Muscle of leg (tissue), 11 donors: ENCODE measurements around the gene TP53RK. TPM values are rescaled to one million over a fixed set of nuclear protein-coding genes. Genes with fewer than 3 reads are reported as not detected.

Source experiments
- DNase-seq: peaks from one replicate; pipeline ENCODE4 v3.0.0; 2013
- H3K27ac ChIP-seq: one replicate; pipeline ENCODE4 v1.5.1; 2013; ENCODE audit warnings: mild to moderate bottlenecking, low read length, control low read depth
- H3K27me3 ChIP-seq: one replicate; pipeline ENCODE4 v1.6.1; 2013; ENCODE audit warnings: low read length; ENCODE audit not compliant: control insufficient read depth, insufficient read depth
- H3K36me3 ChIP-seq: one replicate; pipeline ENCODE4 v1.6.1; 2013; ENCODE audit warnings: low read length; ENCODE audit not compliant: control insufficient read depth, insufficient read depth
- H3K4me1 ChIP-seq: one replicate; pipeline ENCODE4 v1.6.1; 2013; ENCODE audit warnings: low read length; ENCODE audit not compliant: control insufficient read depth, insufficient read depth
- H3K4me3 ChIP-seq: one replicate; pipeline ENCODE4 v1.5.1; 2013; ENCODE audit warnings: low read length, control low read depth
- H3K9me3 ChIP-seq: replicated peaks from 2 replicates; pipeline ENCODE4 v1.6.1; 2013; ENCODE audit warnings: low read depth, low read length; ENCODE audit not compliant: control insufficient read depth
- WGBS: methylation state at CpG from one replicate; pipeline ENCODE4 v1.1.5; 2013; ENCODE audit warnings: missing lambda C conversion rate; ENCODE audit not compliant: insufficient coverage; 5-methylcytosine and 5-hydroxymethylcytosine counted together
- polyA plus RNA-seq, 8 donors: library from polyadenylated mRNA; unstranded; fragments of 120-200 nt; gene quantifications; one replicate each; pipeline versions ENCODE4 v1.2.1 to v1.2.3, GENCODE V29; 2013; ENCODE audit warnings: inconsistent platforms in 1 of 8, low replicate concordance in 1 of 8; ENCODE audit not compliant: insufficient read length in 8 of 8, insufficient read depth in 1 of 8
- total RNA-seq: library from RNA; stranded (reverse); fragments of 120-200 nt; gene quantifications from one replicate; pipeline ENCODE4 v1.2.4, GENCODE V29; 2013

TP53RK gene
- total and polyA plus RNA-seq, 9 donors, result 9.4 to 12.5 (median 10.1) TPM

DNA sequence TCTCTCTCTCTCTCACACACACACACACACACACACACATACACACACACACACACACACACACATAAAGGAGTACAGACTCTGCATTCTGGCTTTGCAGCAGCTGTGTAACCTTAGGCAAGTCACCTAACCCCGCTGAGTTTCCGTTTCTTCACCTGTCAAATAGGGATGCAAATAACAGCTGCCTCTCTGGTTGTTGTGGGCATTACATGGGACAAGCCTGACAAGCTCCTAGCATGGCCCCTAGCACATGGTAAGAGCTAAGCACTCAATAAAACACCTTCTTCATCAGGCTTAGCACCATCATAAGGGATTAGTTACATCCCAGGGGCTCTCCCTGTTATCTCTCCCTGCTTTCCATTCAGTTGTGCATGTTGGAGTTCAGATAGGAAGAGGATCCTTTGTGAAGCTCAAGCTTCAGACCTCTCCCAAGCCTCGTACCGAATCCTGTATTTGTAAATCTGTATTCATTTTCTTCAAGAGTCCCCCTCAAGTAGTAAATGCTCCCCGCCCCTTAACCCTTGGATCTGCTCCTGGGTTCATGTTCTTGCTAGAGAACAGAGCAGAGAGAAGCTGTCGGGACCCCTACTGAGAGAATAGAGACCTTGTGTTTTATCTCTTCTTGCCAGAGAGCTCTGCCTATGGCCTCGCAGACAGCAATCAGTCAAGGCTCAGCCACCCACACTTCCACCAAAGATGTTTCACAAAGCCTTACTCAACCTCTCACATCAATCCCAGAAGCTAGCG is 40.2 kb downstream of the TP53RK start:
- H3K27me3 ChIP-seq, result peaks cover 23% of the 10 kb centered on the region
- H3K4me1 ChIP-seq, result peaks cover 19% of the 10 kb centered on the region
- no peaks in the 10 kb centered on the region for H3K36me3 ChIP-seq
- no peak for DNase-seq
- H3K9me3 ChIP-seq, result no peaks in the 10 kb centered on the region
- no CpG with 5 or more reads among the region's 8 CpGs for WGBS
- H3K27ac ChIP-seq, result no peak overlapping the region
- no peak overlapping the region for H3K4me3 ChIP-seq

DNA sequence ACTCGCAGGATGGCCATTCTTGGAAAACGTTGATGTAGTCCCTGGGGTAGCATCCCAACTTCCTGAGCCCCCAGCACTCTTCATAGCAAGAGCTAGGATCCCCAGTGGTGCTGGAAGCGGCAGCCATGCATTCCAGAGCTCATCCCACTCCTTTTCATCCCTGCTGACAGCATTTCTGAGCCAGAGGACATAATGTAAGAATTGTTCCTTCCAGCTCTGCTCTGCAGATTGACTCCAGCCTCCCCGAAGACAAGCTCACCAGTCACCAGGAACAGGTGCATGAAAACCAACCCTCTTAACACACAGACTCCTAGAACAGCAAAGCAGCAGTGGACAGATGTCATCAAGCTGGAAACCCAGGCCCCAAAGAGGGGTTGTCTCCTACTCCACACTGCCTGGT is 41.8 kb downstream of the TP53RK start:
- H3K36me3 ChIP-seq, result no peaks in the 10 kb centered on the region
- H3K9me3 ChIP-seq, result no peaks in the 10 kb centered on the region
- DNase-seq, result peak; percentile 43
- H3K4me1 ChIP-seq, result peaks cover 19% of the 10 kb centered on the region
- H3K27ac ChIP-seq, result no peak overlapping the region
- 29% methylated on average over 1 of the region's 4 CpGs for WGBS
- no peak overlapping the region for H3K4me3 ChIP-seq
- H3K27me3 ChIP-seq, result peaks cover 22% of the 10 kb centered on the region

DNA sequence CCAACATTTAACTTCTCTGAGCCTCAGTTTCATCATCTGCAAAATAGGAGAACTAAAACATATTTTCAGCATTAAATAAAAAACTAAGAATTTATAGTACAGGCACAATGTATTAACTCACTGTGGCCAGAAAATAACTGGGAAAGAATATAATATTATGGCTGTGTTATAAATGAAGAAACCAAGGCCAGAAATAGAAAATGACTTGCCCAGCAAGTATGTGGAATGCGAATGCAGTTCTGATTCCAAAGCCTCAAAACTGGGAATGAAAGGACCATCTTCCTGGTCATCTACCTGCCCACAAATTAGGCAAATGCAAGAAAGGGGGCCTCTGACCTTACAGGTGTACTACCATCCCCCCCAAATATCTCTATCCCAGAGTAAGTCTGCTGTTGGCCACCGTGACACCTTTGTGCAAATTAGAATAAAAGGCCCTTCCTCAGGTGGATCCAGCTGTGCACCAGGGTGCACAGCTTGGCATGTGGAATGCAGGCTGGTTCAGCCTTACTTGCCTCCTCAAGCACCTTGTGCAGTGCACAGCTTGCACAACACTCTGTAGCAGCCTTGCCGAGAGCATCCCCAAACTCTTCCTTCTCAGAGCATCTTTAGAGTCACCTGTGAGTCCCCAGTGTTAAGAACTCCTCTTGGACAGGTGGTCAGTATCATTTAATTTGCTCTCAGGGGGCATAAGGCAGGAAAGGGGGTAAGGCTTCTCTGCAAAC is 42.4 kb downstream of the TP53RK start:
- Histone ChIP-seq H3K4me3 (no peak overlapping the region), H3K36me3 (no peaks in the 10 kb centered on the region), H3K27ac (no peak overlapping the region), H3K27me3 (peaks cover 17% of the 10 kb centered on the region), H3K9me3 (no peaks in the 10 kb centered on the region), H3K4me1 (peaks cover 19% of the 10 kb centered on the region)
- WGBS, result 79% methylated on average over 2 of the region's 3 CpGs
- no peak for DNase-seq

DNA sequence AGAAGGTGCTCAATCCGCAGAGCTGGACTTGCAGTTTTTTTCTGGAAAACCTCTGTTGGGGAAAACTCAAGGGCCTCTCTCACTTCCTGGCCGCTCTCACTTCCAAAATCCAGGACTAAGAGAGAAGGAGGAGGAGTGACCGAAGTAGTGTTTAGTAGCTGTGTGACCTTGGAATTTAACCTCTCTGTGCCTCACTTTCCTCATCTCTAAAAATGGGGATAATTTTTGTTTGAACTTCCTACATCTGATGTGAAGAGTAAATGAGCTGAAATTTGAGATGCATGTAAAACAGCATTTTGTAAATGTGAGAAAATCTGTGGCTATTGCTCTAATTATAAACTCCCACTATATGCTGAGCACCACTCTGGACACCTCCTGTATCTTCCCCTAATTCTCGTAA is 43.1 kb downstream of the TP53RK start:
- no peak overlapping the region for H3K4me3 ChIP-seq
- H3K36me3 ChIP-seq, result no peaks in the 10 kb centered on the region
- H3K9me3 ChIP-seq, result no peaks in the 10 kb centered on the region
- DNase-seq, result no peak
- H3K4me1 ChIP-seq, result peaks cover 13% of the 10 kb centered on the region
- H3K27ac ChIP-seq, result no peak overlapping the region
- peaks cover 11% of the 10 kb centered on the region for H3K27me3 ChIP-seq
- WGBS, result no CpG with 5 or more reads among the region's 4 CpGs

DNA sequence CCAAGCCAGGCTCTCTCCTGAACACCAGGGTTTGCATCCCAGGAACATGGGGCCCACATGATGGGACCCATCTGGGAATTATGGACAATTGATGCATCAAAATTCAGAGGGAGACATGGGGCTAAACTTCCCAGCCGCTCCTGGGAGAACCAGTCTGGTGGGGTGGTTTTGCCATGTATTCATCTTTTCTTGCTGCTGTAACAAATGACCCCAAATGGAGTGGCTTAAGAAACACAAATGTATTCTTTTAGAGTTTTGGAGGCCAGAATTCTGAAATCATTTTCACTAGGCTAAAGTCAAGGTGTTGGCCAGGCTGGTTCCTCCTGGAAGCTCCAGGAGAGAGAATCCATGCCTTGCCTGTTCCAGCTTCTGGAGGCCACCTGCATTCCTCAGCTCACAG is 44.5 kb downstream of the TP53RK start:
- Histone ChIP-seq H3K27ac (no peak overlapping the region), H3K9me3 (no peaks in the 10 kb centered on the region), H3K36me3 (no peaks in the 10 kb centered on the region), H3K4me3 (no peak overlapping the region), H3K27me3 (peaks cover 4% of the 10 kb centered on the region), H3K4me1 (peaks cover 11% of the 10 kb centered on the region)
- 83% methylated on average over 1 of the region's 1 CpG for WGBS
- no peak for DNase-seq

DNA sequence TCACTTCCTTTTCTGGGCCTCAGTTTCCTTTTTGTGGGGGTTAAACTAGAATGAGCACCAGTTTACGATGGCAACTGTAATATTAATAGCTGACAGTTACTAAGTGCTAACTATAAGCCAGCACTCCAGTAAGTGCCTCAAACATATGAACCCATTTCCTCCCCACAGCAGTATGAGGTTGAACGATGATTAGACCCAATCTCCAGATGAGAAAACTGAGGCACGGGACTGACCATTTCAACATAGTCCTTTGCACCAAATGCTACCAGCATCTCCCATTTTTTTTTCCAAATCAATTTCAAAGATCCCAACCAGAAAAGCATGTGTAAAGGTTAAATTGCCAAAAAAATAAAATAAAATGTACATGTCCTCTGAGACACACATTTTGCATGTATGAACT is 45.1 kb downstream of the TP53RK start:
- Histone ChIP-seq H3K9me3 (no peaks in the 10 kb centered on the region), H3K4me3 (no peak overlapping the region), H3K36me3 (no peaks in the 10 kb centered on the region), H3K27me3 (peaks cover 2% of the 10 kb centered on the region), H3K27ac (no peak overlapping the region), H3K4me1 (peaks cover 11% of the 10 kb centered on the region)
- DNase-seq, result no peak
- WGBS, result 100% methylated on average over 1 of the region's 3 CpGs

DNA sequence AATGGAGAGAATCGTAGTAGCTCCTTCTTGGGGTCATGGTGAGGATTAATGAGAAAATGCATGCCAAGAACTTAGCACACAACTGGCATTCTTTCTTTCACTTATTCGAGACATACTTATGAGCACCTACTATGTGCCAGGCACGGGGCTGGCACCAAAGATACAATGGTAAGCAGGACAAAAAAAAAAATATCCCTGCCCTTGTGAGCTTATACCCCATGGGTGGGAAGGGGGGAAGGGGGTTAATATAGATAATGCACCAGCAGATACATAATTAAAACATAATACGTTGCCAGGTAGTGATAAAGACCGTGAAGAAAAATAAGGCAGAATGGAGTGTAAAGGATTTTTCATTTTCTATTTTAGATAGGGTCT is 46.3 kb downstream of the TP53RK start:
- no peaks in the 10 kb centered on the region for H3K9me3 ChIP-seq
- WGBS, result no CpG with 5 or more reads among the region's 5 CpGs
- H3K4me3 ChIP-seq, result no peak overlapping the region
- DNase-seq, result no peak
- no peak overlapping the region for H3K27ac ChIP-seq
- peaks cover 11% of the 10 kb centered on the region for H3K4me1 ChIP-seq
- no peaks in the 10 kb centered on the region for H3K36me3 ChIP-seq
- H3K27me3 ChIP-seq, result no peaks in the 10 kb centered on the region

DNA sequence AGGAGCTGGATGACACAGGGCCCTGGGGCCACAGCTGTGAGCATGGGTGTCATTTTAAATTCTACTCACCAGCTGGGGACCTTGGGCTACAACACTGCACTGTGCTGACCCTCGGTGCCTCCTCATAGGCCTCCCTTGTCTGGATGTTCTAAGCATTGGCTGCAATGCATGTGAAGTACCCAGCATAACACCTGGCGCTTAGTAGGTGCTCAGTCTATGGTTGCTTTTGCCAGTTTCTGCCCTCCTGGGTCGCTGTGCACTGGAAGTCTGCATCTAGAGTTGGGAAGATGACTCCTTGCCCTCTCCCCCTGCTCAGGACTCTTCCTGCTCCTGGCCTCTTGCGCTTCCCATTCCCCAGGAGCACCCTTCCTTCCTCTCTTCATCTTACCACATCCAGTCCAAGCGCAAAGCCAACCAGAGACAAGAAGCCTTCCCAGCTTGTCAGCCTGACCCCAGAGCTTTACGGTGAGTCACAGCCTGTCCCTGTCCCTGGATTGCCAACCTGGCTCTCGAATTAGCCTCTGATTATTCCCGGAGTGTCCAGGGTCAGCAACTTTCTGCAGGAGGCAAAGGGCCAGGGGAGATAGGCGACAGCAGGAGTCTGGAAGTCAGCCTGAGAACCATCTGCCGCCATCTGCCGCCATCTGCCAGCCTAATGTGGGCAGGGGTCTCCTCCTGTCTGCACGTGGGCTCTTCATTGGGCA is 46.8 kb downstream of the TP53RK start:
- no peak overlapping the region for H3K27ac ChIP-seq
- WGBS, result 77% methylated on average over 11 of the region's 12 CpGs
- no peaks in the 10 kb centered on the region for H3K9me3 ChIP-seq

DNA sequence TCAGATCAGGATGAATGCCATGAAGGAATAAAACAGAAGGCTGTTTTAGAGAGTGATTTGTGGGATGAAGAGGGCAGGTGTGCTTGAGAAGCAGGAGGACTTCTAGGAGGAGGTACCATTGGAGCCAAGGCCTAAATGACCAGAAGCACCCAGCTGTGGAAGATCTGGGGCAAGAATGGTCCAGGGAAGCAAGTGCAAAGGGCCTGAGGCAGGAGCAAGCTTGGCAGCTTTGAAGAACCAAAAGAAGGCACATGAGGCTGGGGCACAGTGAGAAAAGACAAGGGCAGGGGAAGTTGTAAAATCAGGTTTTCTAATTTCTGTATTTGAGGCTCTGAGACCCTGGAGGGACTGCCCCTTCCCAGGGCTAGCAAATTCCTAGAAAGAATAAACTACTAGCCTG is 47.8 kb downstream of the TP53RK start:
- Histone ChIP-seq H3K36me3 (no peaks in the 10 kb centered on the region), H3K27ac (no peak overlapping the region), H3K4me1 (no peaks in the 10 kb centered on the region), H3K9me3 (no peaks in the 10 kb centered on the region), H3K4me3 (no peak overlapping the region), H3K27me3 (no peaks in the 10 kb centered on the region)
- no peak for DNase-seq

More for the DNA sequence above, 46.8 kb downstream of the TP53RK start:
- no peak overlapping the region for H3K4me3 ChIP-seq
- no peaks in the 10 kb centered on the region for H3K27me3 ChIP-seq
- H3K36me3 ChIP-seq, result no peaks in the 10 kb centered on the region
- DNase-seq, result no peak
- peaks cover 8% of the 10 kb centered on the region for H3K4me1 ChIP-seq

DNA sequence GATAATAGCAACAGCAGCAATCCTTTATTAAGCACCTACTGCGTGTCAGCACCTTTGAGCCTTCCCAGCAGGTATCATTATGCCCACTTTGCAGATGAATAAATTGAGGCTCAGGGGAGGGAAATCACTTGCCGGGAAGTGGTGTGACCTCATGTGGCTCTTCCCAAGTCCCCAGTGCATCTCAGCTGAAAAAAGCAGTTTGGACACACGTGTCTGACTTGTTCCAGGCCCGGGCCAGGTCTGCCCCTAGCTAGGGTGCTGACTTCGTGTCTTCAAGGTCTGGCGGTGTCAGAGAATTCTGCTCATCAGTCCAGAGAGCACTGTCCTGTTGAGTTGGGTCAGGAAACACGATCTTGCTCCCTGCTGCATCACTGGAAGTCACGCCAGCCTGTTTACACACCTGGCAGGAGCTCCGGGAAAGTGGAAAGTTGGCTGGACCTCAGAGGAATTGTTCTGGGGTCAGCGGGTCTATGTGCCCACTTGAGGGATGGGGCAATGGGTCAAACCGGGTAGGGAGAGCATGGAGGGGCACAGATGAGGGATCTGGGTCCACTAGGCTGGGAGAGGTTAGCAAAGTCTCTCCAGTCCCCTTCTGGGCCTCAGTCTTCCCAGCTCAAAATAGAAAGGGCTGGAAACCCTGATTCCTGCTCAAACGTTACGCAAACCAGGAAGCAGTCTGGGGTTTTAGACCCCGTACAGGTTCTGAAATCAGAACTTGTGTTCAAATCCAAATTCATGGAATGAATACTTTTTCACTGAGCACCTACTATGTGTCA is 48.5 kb downstream of the TP53RK start:
- H3K4me3 ChIP-seq, result no peak overlapping the region
- 56% methylated on average over 13 of the region's 14 CpGs for WGBS
- no peaks in the 10 kb centered on the region for H3K9me3 ChIP-seq
- no peaks in the 10 kb centered on the region for H3K4me1 ChIP-seq
- no peak for DNase-seq
- H3K27ac ChIP-seq, result no peak overlapping the region
- H3K27me3 ChIP-seq, result no peaks in the 10 kb centered on the region
- no peaks in the 10 kb centered on the region for H3K36me3 ChIP-seq
